DND-41 (cell line): ENCODE measurements around the gene PNMA5.

Experiments
- CTCF ChIP-seq: IDR thresholded peaks from 2 replicates; pipeline ENCODE4 v1.5.1; 2012; ENCODE audit warnings: borderline replicate concordance, low read length, moderate library complexity, mild to moderate bottlenecking; ENCODE audit not compliant: poor library complexity, severe bottlenecking; ENCODE audit errors: extremely low read depth
- EZH2 ChIP-seq: IDR thresholded peaks from 3 replicates; pipeline ENCODE4 v1.6.1; 2012; ENCODE audit warnings: borderline replicate concordance, low read depth, mild to moderate bottlenecking, moderate library complexity, low read length, inconsistent platforms; ENCODE audit not compliant: severe bottlenecking

- TF ChIP-seq CTCF: no peak
- TF ChIP-seq EZH2: no peak
Measured at GRCh38 chrX:152942077-152942442, 51.9 kb downstream of the PNMA5 start.
